T-helper 1 cell (primary cell): ENCODE data around the gene RASAL3.
A peak's percentile ranks its signal among the peaks of the same experiment; 100 is the strongest.
"Not testable (repeated sequence)": the region's sequence is repeated elsewhere in the genome, so short reads cannot be mapped to it uniquely, and the experiment has no call there.

ENCODE experiments used
- DNase-seq, 5 donors: peaks; one replicate each; pipeline ENCODE4 v3.0.0-alpha.2; 2012 to 2020

The RASAL3 gene

GRCh38 chr19:15418579-15419412, 45.5 kb downstream of the RASAL3 start, which contains the start of gene AKAP8L:
Gene AKAP8L, minus strand, starts transcription at chr19:15418988. Its CDS starts 65 bp downstream, at chr19:15418923.
- peak; percentile 96 to 100 (median 98) for DNase-seq

DNA sequence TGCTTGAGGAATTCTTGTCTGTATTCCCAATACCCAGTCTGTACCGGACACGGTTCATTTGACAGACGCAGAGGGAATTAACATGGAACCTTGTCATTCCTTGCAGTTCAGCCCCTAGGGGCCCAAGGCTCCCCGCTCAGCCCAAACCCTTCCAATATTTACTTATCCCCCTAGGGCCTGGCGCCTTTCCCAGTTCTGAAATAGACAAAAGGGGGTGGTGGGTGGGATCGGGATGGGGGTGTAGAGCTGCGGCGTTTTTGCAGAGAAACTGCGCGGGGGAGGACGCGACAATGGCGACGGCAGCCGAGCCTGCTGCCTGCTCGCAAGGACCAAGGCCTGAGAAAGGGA, 46.1 kb downstream of the RASAL3 start:
- DNase-seq: no peak

DNA sequence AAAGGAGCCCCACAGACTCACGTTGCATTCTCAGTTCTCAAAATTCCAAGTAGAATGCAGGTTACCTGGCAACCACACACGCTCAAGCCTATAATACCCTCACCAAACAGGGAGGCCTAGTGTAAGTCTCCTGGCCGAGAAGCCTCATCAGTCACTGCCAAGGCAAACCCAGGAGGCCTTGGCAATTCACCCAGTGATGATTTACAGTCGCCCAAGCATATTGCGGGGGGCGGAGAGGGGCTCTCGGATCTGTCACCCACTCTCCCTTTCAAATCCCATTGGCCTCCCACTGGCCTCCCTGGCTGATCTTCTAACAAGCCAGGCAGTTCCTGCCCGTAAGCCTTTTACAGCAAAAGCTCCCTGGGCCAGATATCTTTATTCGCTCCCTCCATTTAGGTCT, 46.6 kb downstream of the RASAL3 start:
- DNase-seq: no peak

- DNase-seq: no peak
Observed at GRCh38 chr19:15412832-15413231, 51.5 kb downstream of the RASAL3 start.

DNA sequence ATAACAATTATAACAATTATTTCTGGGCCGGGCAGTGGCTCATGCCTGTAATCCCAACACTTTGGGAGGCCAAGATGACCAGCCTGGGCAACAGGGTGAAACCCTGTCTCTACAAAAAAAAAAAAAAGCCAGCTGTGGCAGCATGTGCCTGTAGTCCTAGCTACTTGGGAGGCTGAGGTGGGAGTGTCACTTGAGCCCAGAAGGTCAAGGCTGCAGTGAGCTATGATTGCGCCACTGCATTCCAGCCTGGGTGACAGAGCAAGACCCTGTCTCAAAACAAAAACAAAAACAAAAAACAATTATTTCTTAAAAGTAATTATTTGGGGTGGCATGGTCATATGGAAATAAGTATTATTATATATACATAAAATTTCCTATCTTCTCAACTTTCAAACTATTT, 53.0 kb downstream of the RASAL3 start:
- not testable (repeated sequence) for DNase-seq

- no peak for DNase-seq
Observed at GRCh38 chr19:15404780-15405211, 59.5 kb downstream of the RASAL3 start.

DNA sequence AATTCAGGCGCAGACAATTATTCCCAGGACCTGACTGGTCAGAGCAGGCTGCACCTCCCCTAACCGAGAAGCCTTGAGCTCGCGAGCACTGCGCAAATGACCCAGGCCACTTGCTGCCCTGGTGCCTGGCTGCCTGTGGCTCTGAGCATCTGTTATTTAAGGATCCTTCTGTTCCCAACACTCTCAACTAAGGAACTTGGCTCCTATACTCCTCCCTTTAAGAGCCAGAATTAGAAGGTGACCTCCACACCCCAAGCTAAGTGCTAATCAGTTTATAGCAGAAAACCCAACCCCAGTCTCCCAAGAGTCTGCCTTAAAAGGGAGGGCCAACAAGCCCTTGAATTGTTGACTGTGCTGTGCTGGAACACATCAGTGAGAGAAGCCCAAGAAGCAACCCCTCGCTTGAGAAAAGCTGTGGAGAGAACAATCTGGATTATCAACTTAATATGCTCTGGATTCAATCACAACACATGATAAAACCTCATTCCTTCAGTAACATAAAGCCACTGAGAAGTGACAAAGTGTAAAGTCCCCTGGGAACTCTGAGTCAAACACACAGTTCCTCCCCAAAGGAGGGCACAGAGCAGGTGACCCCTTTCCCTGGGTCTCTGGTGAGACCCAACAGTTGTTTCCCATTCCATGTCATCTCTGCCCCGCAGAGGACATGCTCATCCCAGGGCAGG, 60.1 kb downstream of the RASAL3 start:
- DNase-seq: no peak

DNA sequence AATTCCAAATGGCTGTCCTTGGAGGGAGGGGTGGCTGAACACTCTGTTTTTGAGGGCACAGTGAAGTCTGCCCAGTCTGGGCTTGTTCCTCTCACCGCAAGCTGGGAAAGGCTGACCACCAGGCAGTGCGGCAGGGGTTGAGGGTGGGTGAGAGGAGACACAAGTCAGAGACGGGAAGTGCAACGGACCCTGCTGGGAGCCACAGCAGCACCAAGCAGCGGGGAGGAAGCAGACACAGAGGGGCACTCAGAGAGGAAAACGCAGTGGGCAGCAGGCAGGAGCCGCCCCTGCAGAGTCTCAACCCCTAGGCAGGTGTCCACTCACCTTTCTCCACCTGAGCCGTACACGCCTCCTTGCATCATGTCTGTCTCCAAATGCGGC, 61.2 kb downstream of the RASAL3 start:
- no peak for DNase-seq

- DNase-seq: no peak
Observed at GRCh38 chr19:15402411-15403150, 61.8 kb downstream of the RASAL3 start.
